HEK293 (cell line): ENCODE measurements around the gene FAM81A.

Experiments used
- CTCF ChIA-PET: fragments of 350-600 bp; formaldehyde crosslinking; extraction: SDS; loops from one replicate; lab custom pipeline; 2021; ENCODE audit warnings: antibody characterized with exemption; lab: Yijun Ruan, JAX
- POLR2A ChIA-PET: fragments of 300-600 bp; formaldehyde crosslinking; extraction: SDS; loops from one replicate; lab custom pipeline; 2020; ENCODE audit warnings: antibody characterized with exemption, inconsistent platforms; lab: Yijun Ruan, JAX
- H3K27ac ChIP-seq: fragments of 200-500 bp; sonication (Bioruptor generic); 2 replicates; pipeline ENCODE4 v1.5.1; 2014; ENCODE audit warnings: low read depth, low read length, control low read depth, inconsistent platforms; ENCODE audit errors: extremely low read depth
- H3K36me3 ChIP-seq, 2 experiments: fragments of 200-500 bp in 1 of 2; sonication (Bioruptor generic) in 1 of 2; 1 replicate in 1 of 2; 2 replicates in 1 of 2; pipeline ENCODE4 v1.5.1; 2014 to 2017; ENCODE audit warnings: inconsistent platforms in 2 of 2, low read length in 2 of 2; ENCODE audit not compliant: control insufficient read depth in 2 of 2, insufficient read depth in 1 of 2
- H3K4me1 ChIP-seq: fragments of 200-500 bp; sonication (Bioruptor generic); 2 replicates; pipeline ENCODE4 v1.5.1; 2014; ENCODE audit warnings: mild to moderate bottlenecking, low read length, inconsistent platforms; ENCODE audit not compliant: control insufficient read depth, insufficient read depth
- H3K4me3 ChIP-seq: 2 replicates; pipeline ENCODE4 v1.5.1; 2011; ENCODE audit warnings: low read depth, mild to moderate bottlenecking, control low read depth, low read length, moderate library complexity
- H3K9me3 ChIP-seq: fragments of 200-500 bp; sonication (Bioruptor generic); 2 replicates; pipeline ENCODE4 v1.5.1; 2014; ENCODE audit warnings: low read depth, low read length, inconsistent platforms; ENCODE audit not compliant: control insufficient read depth, insufficient read depth
- EGR2 ChIP-seq: fragments of 450-650 bp; formaldehyde crosslinking; IDR thresholded peaks from 2 replicates; pipeline ENCODE4 v1.5.1; 2016; ENCODE audit warnings: low read depth, missing biosample characterization, missing genetic modification characterization
- MZF1 ChIP-seq: fragments of 450-650 bp; formaldehyde crosslinking; IDR thresholded peaks from 2 replicates; pipeline ENCODE4 v1.5.1; 2017; ENCODE audit warnings: missing biosample characterization, missing genetic modification characterization, borderline replicate concordance
- SP2 ChIP-seq: fragments of 450-650 bp; formaldehyde crosslinking; IDR thresholded peaks from 2 replicates; pipeline ENCODE4 v1.5.1; 2016; ENCODE audit warnings: missing biosample characterization, missing genetic modification characterization
- ZNF2 ChIP-seq: fragments of 450-650 bp; formaldehyde crosslinking; IDR thresholded peaks from 2 replicates; pipeline ENCODE4 v1.5.1; 2016; ENCODE audit warnings: missing biosample characterization, missing genetic modification characterization
- ZNF24 ChIP-seq: fragments of 450-650 bp; formaldehyde crosslinking; IDR thresholded peaks from 2 replicates; pipeline ENCODE4 v1.5.1; 2016; ENCODE audit warnings: missing biosample characterization, missing genetic modification characterization
- ZNF391 ChIP-seq: fragments of 450-650 bp; formaldehyde crosslinking; IDR thresholded peaks from 2 replicates; pipeline ENCODE4 v1.5.1; 2016; ENCODE audit warnings: low read depth, missing biosample characterization, missing genetic modification characterization, borderline replicate concordance
- ZNF558 ChIP-seq: fragments of 450-650 bp; formaldehyde crosslinking; IDR thresholded peaks from 2 replicates; pipeline ENCODE4 v1.5.1; 2016; ENCODE audit warnings: missing biosample characterization, missing genetic modification characterization
- ZNF560 ChIP-seq: fragments of 450-650 bp; formaldehyde crosslinking; IDR thresholded peaks from 2 replicates; pipeline ENCODE4 v1.5.1; 2017; ENCODE audit warnings: missing biosample characterization, missing genetic modification characterization, borderline replicate concordance
- ZNF654 ChIP-seq: fragments of 450-650 bp; formaldehyde crosslinking; IDR thresholded peaks from 2 replicates; pipeline ENCODE4 v1.5.1; 2016; ENCODE audit warnings: low read depth, missing biosample characterization, missing genetic modification characterization
- ZNF658 ChIP-seq: fragments of 450-650 bp; formaldehyde crosslinking; IDR thresholded peaks from 2 replicates; pipeline ENCODE4; 2016; ENCODE audit warnings: missing biosample characterization, missing genetic modification characterization
- ZNF670 ChIP-seq: fragments of 450-650 bp; formaldehyde crosslinking; IDR thresholded peaks from 2 replicates; pipeline ENCODE4 v1.5.1; 2016; ENCODE audit warnings: missing biosample characterization, missing genetic modification characterization, low read depth
- ZNF777 ChIP-seq: fragments of 450-650 bp; formaldehyde crosslinking; IDR thresholded peaks from 2 replicates; pipeline ENCODE4 v1.5.1; 2017; ENCODE audit warnings: missing biosample characterization, missing genetic modification characterization, borderline replicate concordance
- TF ChIP-seq, protein P1 (sequence below): fragments of 450-650 bp; IDR thresholded peaks from 2 replicates; pipeline ENCODE4 v1.5.1; 2018; ENCODE audit warnings: missing biosample characterization, missing genetic modification characterization
- TF ChIP-seq, protein P2 (sequence below): fragments of 450-650 bp; formaldehyde crosslinking; IDR thresholded peaks from 2 replicates; pipeline ENCODE4 v1.5.1; 2017; ENCODE audit warnings: missing biosample characterization, missing genetic modification characterization
- TF ChIP-seq, protein P3 (sequence below): fragments of 450-650 bp; formaldehyde crosslinking; IDR thresholded peaks from 2 replicates; pipeline ENCODE4 v1.5.1; 2016; ENCODE audit warnings: missing biosample characterization, missing genetic modification characterization
- TF ChIP-seq, protein P4 (sequence below): fragments of 450-650 bp; formaldehyde crosslinking; IDR thresholded peaks from 2 replicates; pipeline ENCODE4 v1.5.1; 2016; ENCODE audit warnings: missing biosample characterization, missing genetic modification characterization
- TF ChIP-seq, protein P5 (sequence below): fragments of 450-650 bp; formaldehyde crosslinking; IDR thresholded peaks from 2 replicates; pipeline ENCODE4 v1.5.1; 2016; ENCODE audit warnings: missing biosample characterization, missing genetic modification characterization, borderline replicate concordance

The FAM81A gene

DNA sequence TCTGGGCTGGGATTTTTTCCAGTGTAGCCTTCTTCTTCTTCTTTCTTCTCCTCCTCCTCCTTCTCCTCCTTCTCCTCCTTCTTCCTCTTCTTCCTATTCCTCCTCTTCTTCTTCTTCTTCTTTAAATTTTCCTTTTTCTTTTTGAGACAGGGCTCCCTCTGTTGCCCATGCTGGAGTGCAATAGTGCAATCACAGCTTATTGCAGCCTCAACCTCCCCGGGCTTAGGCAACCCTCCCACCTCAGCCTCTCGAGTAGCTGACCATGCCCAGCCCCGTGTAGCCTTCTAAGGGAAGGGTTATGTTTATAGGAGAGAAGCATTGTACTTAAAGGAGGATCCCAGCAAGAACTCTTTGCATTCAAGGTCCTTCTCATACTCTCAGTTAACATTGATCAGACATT lies 41.3 kb upstream of the FAM81A start:
- CTCF ChIA-PET, result no interaction called here
- no peak for TF ChIP-seq ZNF558 (tag by site-specific recombination)
- TF ChIP-seq, protein P1, sequence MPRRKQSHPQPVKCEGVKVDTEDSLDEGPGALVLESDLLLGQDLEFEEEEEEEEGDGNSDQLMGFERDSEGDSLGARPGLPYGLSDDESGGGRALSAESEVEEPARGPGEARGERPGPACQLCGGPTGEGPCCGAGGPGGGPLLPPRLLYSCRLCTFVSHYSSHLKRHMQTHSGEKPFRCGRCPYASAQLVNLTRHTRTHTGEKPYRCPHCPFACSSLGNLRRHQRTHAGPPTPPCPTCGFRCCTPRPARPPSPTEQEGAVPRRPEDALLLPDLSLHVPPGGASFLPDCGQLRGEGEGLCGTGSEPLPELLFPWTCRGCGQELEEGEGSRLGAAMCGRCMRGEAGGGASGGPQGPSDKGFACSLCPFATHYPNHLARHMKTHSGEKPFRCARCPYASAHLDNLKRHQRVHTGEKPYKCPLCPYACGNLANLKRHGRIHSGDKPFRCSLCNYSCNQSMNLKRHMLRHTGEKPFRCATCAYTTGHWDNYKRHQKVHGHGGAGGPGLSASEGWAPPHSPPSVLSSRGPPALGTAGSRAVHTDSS (tag by site-specific recombination), result 0 out of 2 replicates have a peak, but pooled peaks have one; percentile 30
- Histone ChIP-seq H3K4me1 (no peaks in the 10 kb centered on the region), H3K4me3 (no peak overlapping the region), H3K27ac (no peak overlapping the region), H3K9me3 (no peaks in the 10 kb centered on the region), H3K36me3 (no peaks in the 10 kb centered on the region)
- POLR2A ChIA-PET, result no interaction called here

DNA sequence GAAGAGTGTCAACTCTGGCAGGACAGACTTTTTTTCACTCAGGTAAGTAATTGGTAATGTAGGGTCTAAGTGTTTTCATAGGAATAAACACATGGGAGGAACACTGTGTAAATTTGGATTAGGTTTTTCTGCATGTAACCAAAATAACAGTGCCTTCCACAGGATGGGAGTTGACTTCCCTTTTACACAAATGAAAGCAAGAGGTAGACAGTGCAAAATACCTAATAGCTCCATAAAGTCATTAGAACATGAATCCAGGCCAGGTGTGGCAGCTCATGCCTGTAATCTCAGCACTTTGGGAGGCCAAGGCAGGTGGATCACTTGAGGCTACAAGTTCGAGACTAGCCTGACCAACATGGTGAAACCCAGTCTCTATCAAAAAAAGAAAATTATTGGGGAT lies 39.8 kb upstream of the FAM81A start:
- Histone ChIP-seq H3K4me1 (no peaks in the 10 kb centered on the region), H3K9me3 (no peaks in the 10 kb centered on the region), H3K36me3 (no peaks in the 10 kb centered on the region), H3K4me3 (no peak overlapping the region), H3K27ac (no peak overlapping the region)
- ChIA-PET POLR2A (no interaction called here), CTCF (interaction anchor here (0.6 kb wide), 1 partner anchor 14 kb away, joined by 4 read pairs; no protein-coding TSS in a partner anchor)
- TF ChIP-seq ZNF777 (tag by site-specific recombination), result no peak
- no peak for TF ChIP-seq ZNF560 (tag by site-specific recombination)
- TF ChIP-seq, protein P2, sequence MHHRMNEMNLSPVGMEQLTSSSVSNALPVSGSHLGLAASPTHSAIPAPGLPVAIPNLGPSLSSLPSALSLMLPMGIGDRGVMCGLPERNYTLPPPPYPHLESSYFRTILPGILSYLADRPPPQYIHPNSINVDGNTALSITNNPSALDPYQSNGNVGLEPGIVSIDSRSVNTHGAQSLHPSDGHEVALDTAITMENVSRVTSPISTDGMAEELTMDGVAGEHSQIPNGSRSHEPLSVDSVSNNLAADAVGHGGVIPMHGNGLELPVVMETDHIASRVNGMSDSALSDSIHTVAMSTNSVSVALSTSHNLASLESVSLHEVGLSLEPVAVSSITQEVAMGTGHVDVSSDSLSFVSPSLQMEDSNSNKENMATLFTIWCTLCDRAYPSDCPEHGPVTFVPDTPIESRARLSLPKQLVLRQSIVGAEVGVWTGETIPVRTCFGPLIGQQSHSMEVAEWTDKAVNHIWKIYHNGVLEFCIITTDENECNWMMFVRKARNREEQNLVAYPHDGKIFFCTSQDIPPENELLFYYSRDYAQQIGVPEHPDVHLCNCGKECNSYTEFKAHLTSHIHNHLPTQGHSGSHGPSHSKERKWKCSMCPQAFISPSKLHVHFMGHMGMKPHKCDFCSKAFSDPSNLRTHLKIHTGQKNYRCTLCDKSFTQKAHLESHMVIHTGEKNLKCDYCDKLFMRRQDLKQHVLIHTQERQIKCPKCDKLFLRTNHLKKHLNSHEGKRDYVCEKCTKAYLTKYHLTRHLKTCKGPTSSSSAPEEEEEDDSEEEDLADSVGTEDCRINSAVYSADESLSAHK (tag by site-specific recombination), result no peak
- TF ChIP-seq MZF1, result no peak
- no peak for TF ChIP-seq EGR2 (tag by site-specific recombination)
- no peak for TF ChIP-seq SP2
- TF ChIP-seq, protein P3, sequence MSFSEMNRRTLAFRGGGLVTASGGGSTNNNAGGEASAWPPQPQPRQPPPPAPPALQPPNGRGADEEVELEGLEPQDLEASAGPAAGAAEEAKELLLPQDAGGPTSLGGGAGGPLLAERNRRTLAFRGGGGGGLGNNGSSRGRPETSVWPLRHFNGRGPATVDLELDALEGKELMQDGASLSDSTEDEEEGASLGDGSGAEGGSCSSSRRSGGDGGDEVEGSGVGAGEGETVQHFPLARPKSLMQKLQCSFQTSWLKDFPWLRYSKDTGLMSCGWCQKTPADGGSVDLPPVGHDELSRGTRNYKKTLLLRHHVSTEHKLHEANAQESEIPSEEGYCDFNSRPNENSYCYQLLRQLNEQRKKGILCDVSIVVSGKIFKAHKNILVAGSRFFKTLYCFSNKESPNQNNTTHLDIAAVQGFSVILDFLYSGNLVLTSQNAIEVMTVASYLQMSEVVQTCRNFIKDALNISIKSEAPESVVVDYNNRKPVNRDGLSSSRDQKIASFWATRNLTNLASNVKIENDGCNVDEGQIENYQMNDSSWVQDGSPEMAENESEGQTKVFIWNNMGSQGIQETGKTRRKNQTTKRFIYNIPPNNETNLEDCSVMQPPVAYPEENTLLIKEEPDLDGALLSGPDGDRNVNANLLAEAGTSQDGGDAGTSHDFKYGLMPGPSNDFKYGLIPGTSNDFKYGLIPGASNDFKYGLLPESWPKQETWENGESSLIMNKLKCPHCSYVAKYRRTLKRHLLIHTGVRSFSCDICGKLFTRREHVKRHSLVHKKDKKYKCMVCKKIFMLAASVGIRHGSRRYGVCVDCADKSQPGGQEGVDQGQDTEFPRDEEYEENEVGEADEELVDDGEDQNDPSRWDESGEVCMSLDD (tag by site-specific recombination), result no peak
- TF ChIP-seq ZNF658 (tag by site-specific recombination), result no peak
- no peak for TF ChIP-seq ZNF654 (tag by site-specific recombination)
- TF ChIP-seq ZNF391 (tag by site-specific recombination), result no peak
- no peak for TF ChIP-seq ZNF2 (tag by site-specific recombination)

DNA sequence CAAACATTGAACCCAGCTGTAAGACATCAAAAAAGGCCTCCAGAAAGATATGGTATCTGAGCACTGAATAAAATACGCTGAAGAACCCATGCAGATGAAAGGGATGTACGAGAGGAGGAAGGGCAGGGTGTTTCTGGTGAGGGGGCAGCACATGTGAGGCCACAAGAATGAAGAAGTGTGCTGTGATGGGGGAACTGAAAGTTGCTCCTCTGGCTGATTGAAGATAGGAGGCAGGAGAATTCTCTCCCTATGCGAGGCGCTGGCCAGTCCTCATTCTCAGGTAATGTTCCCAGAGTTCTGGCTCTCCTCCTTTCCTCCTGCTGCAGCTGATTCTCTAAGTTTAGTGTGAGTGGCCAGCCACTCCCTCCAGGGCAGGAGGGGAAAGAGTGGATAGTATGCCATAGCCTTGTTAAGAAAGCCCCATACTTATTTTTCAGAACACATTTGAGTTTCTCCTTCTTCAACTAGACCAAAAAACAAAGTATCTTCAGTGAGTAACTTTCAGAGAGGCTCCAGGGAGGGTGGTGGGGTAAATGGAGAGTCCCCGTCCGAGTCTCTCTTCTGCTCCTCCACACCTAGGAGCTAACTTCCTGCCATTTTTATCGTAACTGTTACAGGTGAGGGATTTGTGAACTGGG lies 38.4 kb upstream of the FAM81A start:
- Histone ChIP-seq H3K36me3 (no peaks in the 10 kb centered on the region), H3K4me3 (no peak overlapping the region), H3K4me1 (no peaks in the 10 kb centered on the region), H3K9me3 (no peaks in the 10 kb centered on the region), H3K27ac (no peak overlapping the region)
- CTCF ChIA-PET, result no interaction called here
- POLR2A ChIA-PET, result no interaction called here
- TF ChIP-seq, protein P4, sequence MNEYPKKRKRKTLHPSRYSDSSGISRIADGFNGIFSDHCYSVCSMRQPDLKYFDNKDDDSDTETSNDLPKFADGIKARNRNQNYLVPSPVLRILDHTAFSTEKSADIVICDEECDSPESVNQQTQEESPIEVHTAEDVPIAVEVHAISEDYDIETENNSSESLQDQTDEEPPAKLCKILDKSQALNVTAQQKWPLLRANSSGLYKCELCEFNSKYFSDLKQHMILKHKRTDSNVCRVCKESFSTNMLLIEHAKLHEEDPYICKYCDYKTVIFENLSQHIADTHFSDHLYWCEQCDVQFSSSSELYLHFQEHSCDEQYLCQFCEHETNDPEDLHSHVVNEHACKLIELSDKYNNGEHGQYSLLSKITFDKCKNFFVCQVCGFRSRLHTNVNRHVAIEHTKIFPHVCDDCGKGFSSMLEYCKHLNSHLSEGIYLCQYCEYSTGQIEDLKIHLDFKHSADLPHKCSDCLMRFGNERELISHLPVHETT (tag by site-specific recombination), result no peak
- TF ChIP-seq, protein P5, sequence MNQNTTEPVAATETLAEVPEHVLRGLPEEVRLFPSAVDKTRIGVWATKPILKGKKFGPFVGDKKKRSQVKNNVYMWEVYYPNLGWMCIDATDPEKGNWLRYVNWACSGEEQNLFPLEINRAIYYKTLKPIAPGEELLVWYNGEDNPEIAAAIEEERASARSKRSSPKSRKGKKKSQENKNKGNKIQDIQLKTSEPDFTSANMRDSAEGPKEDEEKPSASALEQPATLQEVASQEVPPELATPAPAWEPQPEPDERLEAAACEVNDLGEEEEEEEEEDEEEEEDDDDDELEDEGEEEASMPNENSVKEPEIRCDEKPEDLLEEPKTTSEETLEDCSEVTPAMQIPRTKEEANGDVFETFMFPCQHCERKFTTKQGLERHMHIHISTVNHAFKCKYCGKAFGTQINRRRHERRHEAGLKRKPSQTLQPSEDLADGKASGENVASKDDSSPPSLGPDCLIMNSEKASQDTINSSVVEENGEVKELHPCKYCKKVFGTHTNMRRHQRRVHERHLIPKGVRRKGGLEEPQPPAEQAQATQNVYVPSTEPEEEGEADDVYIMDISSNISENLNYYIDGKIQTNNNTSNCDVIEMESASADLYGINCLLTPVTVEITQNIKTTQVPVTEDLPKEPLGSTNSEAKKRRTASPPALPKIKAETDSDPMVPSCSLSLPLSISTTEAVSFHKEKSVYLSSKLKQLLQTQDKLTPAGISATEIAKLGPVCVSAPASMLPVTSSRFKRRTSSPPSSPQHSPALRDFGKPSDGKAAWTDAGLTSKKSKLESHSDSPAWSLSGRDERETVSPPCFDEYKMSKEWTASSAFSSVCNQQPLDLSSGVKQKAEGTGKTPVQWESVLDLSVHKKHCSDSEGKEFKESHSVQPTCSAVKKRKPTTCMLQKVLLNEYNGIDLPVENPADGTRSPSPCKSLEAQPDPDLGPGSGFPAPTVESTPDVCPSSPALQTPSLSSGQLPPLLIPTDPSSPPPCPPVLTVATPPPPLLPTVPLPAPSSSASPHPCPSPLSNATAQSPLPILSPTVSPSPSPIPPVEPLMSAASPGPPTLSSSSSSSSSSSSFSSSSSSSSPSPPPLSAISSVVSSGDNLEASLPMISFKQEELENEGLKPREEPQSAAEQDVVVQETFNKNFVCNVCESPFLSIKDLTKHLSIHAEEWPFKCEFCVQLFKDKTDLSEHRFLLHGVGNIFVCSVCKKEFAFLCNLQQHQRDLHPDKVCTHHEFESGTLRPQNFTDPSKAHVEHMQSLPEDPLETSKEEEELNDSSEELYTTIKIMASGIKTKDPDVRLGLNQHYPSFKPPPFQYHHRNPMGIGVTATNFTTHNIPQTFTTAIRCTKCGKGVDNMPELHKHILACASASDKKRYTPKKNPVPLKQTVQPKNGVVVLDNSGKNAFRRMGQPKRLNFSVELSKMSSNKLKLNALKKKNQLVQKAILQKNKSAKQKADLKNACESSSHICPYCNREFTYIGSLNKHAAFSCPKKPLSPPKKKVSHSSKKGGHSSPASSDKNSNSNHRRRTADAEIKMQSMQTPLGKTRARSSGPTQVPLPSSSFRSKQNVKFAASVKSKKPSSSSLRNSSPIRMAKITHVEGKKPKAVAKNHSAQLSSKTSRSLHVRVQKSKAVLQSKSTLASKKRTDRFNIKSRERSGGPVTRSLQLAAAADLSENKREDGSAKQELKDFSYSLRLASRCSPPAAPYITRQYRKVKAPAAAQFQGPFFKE (tag by site-specific recombination), result no peak
- TF ChIP-seq ZNF24, result no peak
- TF ChIP-seq ZNF670 (tag by site-specific recombination), result no peak
